DND-41 (cell line): Measurements from ENCODE around the gene NDE1.
A peak's percentile ranks its signal among the peaks of the same experiment; 100 is the strongest.

ENCODE experiments used
- ATAC-seq: fragments of 200-7000 bp; cut with Tn5 transposase; 3 replicates; pipeline ENCODE4 v1.9.1; 2021; ENCODE audit warnings: low read depth; ENCODE audit not compliant: insufficient read depth
- DNase-seq: peaks from one replicate; pipeline ENCODE4 v3.0.0-alpha.2; 2020
- H2AFZ ChIP-seq: 2 replicates; pipeline ENCODE4 v1.6.0; 2012; ENCODE audit warnings: low read depth, low read length
- H3K27ac ChIP-seq: 2 replicates; pipeline ENCODE4 v1.5.1; 2012; ENCODE audit warnings: low read length, inconsistent platforms
- H3K27me3 ChIP-seq: fragments of 200-600 bp; sonication (generic); 2 replicates; pipeline ENCODE4 v1.6.0; 2012; ENCODE audit warnings: low read length, mild to moderate bottlenecking, inconsistent platforms; ENCODE audit not compliant: insufficient read depth, poor library complexity
- H3K36me3 ChIP-seq: 2 replicates; pipeline ENCODE4 v1.5.1; 2012; ENCODE audit warnings: low read length, inconsistent platforms; ENCODE audit not compliant: insufficient read depth
- H3K4me1 ChIP-seq: 2 replicates; pipeline ENCODE4 v1.5.1; 2012; ENCODE audit warnings: mild to moderate bottlenecking, low read length; ENCODE audit not compliant: insufficient read depth
- H3K4me2 ChIP-seq: 2 replicates; pipeline ENCODE4 v1.6.0; 2012; ENCODE audit warnings: mild to moderate bottlenecking, moderate library complexity, low read length, inconsistent platforms; ENCODE audit not compliant: insufficient read depth
- H3K4me3 ChIP-seq, 2 experiments: fragments of 200-600 bp in 1 of 2; shearing (Covaris generic) in 1 of 2; 2 replicates each; pipeline ENCODE4 v1.5.1; 2012 to 2016; ENCODE audit warnings: inconsistent platforms in 2 of 2, low read length in 2 of 2, mild to moderate bottlenecking in 2 of 2, low read depth in 1 of 2, moderate library complexity in 1 of 2
- H3K79me2 ChIP-seq: 2 replicates; pipeline ENCODE4 v1.6.0; 2012; ENCODE audit warnings: low read length, inconsistent platforms; ENCODE audit not compliant: insufficient read depth
- H3K9ac ChIP-seq: 2 replicates; pipeline ENCODE4 v1.6.0; 2012; ENCODE audit warnings: low read depth, mild to moderate bottlenecking, inconsistent platforms, low read length, moderate library complexity
- H3K9me3 ChIP-seq: 2 replicates; pipeline ENCODE4 v1.5.1; 2012; ENCODE audit warnings: low read length, moderate library complexity, mild to moderate bottlenecking, inconsistent platforms; ENCODE audit not compliant: insufficient read depth, severe bottlenecking
- H4K20me1 ChIP-seq: 2 replicates; pipeline ENCODE4 v1.6.0; 2012; ENCODE audit warnings: low read length; ENCODE audit not compliant: insufficient read depth
- EZH2 ChIP-seq: IDR thresholded peaks from 3 replicates; pipeline ENCODE4 v1.6.1; 2012; ENCODE audit warnings: borderline replicate concordance, low read depth, mild to moderate bottlenecking, moderate library complexity, low read length, inconsistent platforms; ENCODE audit not compliant: severe bottlenecking
- TF ChIP-seq, protein P1 (sequence below): IDR thresholded peaks from 2 replicates; pipeline ENCODE4 v1.5.1; 2012; ENCODE audit warnings: borderline replicate concordance, low read length, moderate library complexity, mild to moderate bottlenecking; ENCODE audit not compliant: poor library complexity, severe bottlenecking; ENCODE audit errors: extremely low read depth

Gene NDE1

DNA sequence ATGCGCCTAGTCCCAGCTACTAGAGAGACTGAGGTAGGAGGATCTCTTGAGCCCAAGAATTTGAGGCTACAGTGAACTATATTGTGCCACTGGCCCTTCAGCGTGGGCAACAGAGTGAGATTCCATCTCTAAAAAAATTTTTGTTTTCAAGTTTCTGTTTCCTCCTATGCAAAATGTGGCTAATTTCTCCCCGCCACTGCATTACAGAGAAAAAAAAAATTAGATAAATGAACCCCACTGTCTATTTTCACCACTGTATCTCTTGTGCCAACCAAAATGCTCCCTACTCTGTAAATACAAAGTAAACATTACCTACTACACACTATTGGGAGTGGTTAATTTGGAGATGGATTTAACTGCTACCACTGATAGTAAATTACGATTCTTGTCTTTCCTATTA, 9.1 kb upstream of the NDE1 start:
- peaks cover 18% of the 10 kb centered on the region for H4K20me1 ChIP-seq
- no peak overlapping the region for H3K9ac ChIP-seq
- H3K79me2 ChIP-seq = peaks cover 58% of the 10 kb centered on the region
- no peak overlapping the region for H2AFZ ChIP-seq
- no peaks in the 10 kb centered on the region for H3K27me3 ChIP-seq
- H3K4me1 ChIP-seq = peaks cover 36% of the 10 kb centered on the region
- H3K27ac ChIP-seq = no peak overlapping the region
- H3K4me2 ChIP-seq = peak overlapping the region; percentile 96; the same call in 1 of the 2 replicates
- no peak overlapping the region for H3K4me3 ChIP-seq
- no peak for DNase-seq
- no peak for ATAC-seq
- no peaks in the 10 kb centered on the region for H3K9me3 ChIP-seq
- H3K36me3 ChIP-seq = peaks cover 34% of the 10 kb centered on the region
- no peak for TF ChIP-seq EZH2
- TF ChIP-seq, protein P1, sequence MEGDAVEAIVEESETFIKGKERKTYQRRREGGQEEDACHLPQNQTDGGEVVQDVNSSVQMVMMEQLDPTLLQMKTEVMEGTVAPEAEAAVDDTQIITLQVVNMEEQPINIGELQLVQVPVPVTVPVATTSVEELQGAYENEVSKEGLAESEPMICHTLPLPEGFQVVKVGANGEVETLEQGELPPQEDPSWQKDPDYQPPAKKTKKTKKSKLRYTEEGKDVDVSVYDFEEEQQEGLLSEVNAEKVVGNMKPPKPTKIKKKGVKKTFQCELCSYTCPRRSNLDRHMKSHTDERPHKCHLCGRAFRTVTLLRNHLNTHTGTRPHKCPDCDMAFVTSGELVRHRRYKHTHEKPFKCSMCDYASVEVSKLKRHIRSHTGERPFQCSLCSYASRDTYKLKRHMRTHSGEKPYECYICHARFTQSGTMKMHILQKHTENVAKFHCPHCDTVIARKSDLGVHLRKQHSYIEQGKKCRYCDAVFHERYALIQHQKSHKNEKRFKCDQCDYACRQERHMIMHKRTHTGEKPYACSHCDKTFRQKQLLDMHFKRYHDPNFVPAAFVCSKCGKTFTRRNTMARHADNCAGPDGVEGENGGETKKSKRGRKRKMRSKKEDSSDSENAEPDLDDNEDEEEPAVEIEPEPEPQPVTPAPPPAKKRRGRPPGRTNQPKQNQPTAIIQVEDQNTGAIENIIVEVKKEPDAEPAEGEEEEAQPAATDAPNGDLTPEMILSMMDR = no peak

DNA sequence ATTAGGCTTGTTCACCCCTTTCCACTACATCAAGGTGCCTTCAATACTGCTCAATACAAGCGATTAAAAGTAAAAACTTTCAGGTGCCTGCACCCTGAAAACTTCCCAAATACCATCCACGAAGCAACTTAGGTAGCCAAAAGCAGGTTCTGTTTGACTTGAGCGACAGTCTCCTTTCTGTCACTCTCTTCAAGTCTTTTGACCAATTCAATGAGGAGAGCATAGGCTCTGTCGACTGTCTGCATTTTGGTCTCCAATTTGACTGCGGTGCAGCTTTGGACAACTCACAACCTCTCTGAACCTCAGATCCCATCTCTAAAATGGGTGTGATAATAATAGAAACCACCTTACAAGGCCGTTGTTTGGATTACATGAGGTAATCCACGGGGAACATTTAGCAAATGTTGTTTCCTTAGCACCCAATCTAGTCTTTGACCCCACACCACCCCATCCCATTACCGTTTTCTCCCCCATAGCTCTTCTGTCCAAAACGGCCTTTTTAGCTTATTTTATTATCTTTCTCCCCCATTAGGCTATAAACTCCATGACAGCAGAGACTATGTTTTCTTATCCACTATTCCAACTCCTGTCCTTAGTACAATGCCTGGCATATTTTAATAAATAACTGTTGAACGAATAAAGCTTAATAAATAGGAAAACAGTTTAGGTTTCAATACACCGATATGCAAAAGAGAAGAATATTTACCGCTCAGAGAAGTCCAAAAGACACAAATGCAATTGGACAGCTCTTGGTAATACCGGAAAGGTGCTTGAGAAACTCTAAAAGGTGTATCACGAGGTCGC, 8.1 kb upstream of the NDE1 start:
- H2AFZ ChIP-seq = peak overlapping the region; percentile 97
- H3K27me3 ChIP-seq = no peaks in the 10 kb centered on the region
- peaks cover 57% of the 10 kb centered on the region for H3K79me2 ChIP-seq
- peaks cover 17% of the 10 kb centered on the region for H4K20me1 ChIP-seq
- H3K9ac ChIP-seq = peak overlapping the region; percentile 90
- peaks cover 34% of the 10 kb centered on the region for H3K4me1 ChIP-seq
- H3K9me3 ChIP-seq = no peaks in the 10 kb centered on the region
- ATAC-seq (no peak), DNase-seq (no peak)
- H3K4me2 ChIP-seq = peak overlapping the region; percentile 96
- H3K27ac ChIP-seq = peak overlapping the region; percentile 86
- peak overlapping the region; percentile 79 to 97 for H3K4me3 ChIP-seq
- TF ChIP-seq, protein P1 = no peak
- no peak for TF ChIP-seq EZH2
- H3K36me3 ChIP-seq = peaks cover 24% of the 10 kb centered on the region

DNA sequence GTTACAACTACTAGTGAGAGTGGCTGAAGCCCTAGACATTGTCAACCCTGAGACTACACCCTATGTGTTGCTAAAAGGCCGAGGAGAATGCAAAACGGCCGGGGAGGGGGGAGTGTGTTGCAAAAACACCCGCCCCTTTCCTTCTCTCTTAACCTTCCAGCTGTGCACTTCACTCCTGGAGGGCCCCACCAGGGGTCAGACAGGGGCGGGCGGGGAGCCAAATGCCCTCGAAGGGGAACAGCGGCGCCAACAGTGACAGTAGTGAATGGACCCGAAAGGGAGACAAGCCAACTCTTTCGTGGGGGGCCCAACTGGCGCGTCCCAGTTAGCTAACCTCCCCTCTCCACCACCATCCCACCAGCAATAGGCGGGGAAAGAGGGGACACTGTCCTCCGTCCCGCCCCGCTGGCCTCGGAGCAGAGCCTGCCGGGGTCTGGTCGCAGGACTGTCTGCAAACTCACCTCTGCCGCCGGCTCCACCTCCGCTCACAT, 7.4 kb upstream of the NDE1 start:
- Histone ChIP-seq H3K9me3 (no peaks in the 10 kb centered on the region), H3K4me2 (peak overlapping the region; percentile 96), H3K27me3 (no peaks in the 10 kb centered on the region), H3K79me2 (peaks cover 51% of the 10 kb centered on the region), H3K27ac (peak overlapping the region; percentile 86), H2AFZ (peak overlapping the region; percentile 97), H3K9ac (peak overlapping the region; percentile 90), H3K4me3 (peak overlapping the region; percentile 79 to 97), H4K20me1 (peaks cover 11% of the 10 kb centered on the region), H3K36me3 (peaks cover 17% of the 10 kb centered on the region), H3K4me1 (peaks cover 31% of the 10 kb centered on the region)
- ATAC-seq (peak; percentile 69), DNase-seq (peak; percentile 67)
- TF ChIP-seq, protein P1 = peak; percentile 54
- no peak for TF ChIP-seq EZH2
